Ovary (tissue), 9 donors: ENCODE data around the gene SLC7A6OS. TPM values are rescaled to one million over a fixed set of nuclear protein-coding genes. Genes with fewer than 3 reads are reported as not detected.

ENCODE experiments used
- DNase-seq, 5 donors: peaks; one replicate each; pipeline ENCODE4 v3.0.0-alpha.2; 2019 to 2020
- H3K27ac ChIP-seq, 2 donors: fragments of 200-600 bp; one replicate each; pipeline versions ENCODE4 v1.5.1 to v1.8.0; 2019 to 2022
- H3K27me3 ChIP-seq: fragments of 200-600 bp; one replicate; pipeline ENCODE4 v1.8.0; 2022
- H3K36me3 ChIP-seq: fragments of 200-600 bp; sonication (generic); one replicate; pipeline ENCODE4 v1.5.1; 2019
- H3K4me1 ChIP-seq: one replicate; pipeline ENCODE4 v1.8.1; 2013; ENCODE audit warnings: mild to moderate bottlenecking, moderate library complexity; ENCODE audit not compliant: insufficient read depth
- H3K4me3 ChIP-seq: fragments of 200-600 bp; sonication (generic); one replicate; pipeline ENCODE4 v1.5.1; 2017
- H3K9me3 ChIP-seq, 2 donors: fragments of 200-600 bp in 1 of 2; sonication (generic) in 1 of 2; one replicate each; pipeline versions ENCODE4 v1.5.1 to v1.8.1; 2013 to 2019; ENCODE audit warnings: mild to moderate bottlenecking in 1 of 2, moderate library complexity in 1 of 2
- CTCF ChIP-seq, 3 donors: fragments of 450-650 bp in 2 of 3; fragments of 200-600 bp in 1 of 3; IDR thresholded peaks; one replicate each; pipeline versions ENCODE4 v1.5.1 to v1.8.0; 2016 to 2022; ENCODE audit warnings: antibody characterized with exemption in 3 of 3, mild to moderate bottlenecking in 1 of 3
- EP300 ChIP-seq: sonication (generic); formaldehyde crosslinking; IDR thresholded peaks from one replicate; pipeline ENCODE4 v1.6.1; 2017; ENCODE audit warnings: antibody characterized with exemption
- POLR2A ChIP-seq: fragments of 450-650 bp; IDR thresholded peaks from one replicate; pipeline ENCODE4 v1.6.1; 2017; ENCODE audit warnings: antibody characterized with exemption, mild to moderate bottlenecking, moderate library complexity
- WGBS, 3 donors: extraction: QIAGEN DNeasy Blood & Tissue Kit in 1 of 3; methylation state at CpG; one replicate each; pipeline versions ENCODE4 v1.1.5 to v1.1.7; 2013 to 2017; 5-methylcytosine and 5-hydroxymethylcytosine counted together
- intact Hi-C, 4 donors: fragments of 100-400 bp; cut with DNase I; formaldehyde crosslinking; loops; one replicate each; pipeline versions ENCODE4 v1.11.0 to v1.15.1; 2022 to 2023
- polyA plus RNA-seq, 2 donors: library from polyadenylated mRNA; stranded (reverse); fragments of 200-250 nt in 1 of 2; fragments of 350-450 nt in 1 of 2; fragmentation: Illumina TruSeq in 1 of 2; extraction: RNeasy Lipid Tissue Mini Kit (QIAGEN cat#74804) in 1 of 2; gene quantifications; one replicate each; pipeline ENCODE4 v1.2.3, GENCODE V29; 2013 to 2014
- total RNA-seq, 7 donors: library from RNA; depleted of rRNA in 2 of 7; stranded (reverse); fragments of >200 nt in 2 of 7; fragmentation: NEBNext Ultra II Directional in 3 of 7; extraction: Animal tissue kit (Norgen Biotek cat#: 25700) in 3 of 7; gene quantifications; one replicate each; pipeline versions ENCODE4 v1.1.0 to v1.2.4, GENCODE V29; 2016 to 2023
- donor health status: DM: no; HTN: no; CAD: no; lungs with moderate emphysema.
- donor health status: DM: no; HTN: no; CAD: no.
- donor health status: Bipolar disorder and iron deficiency.
- donor health status: DM: yes; HTN: yes; CAD: no.
- donor health status: DM: no; HTN: no; CAD: no.
- donor health status: DM: yes; HTN: yes; CAD: no.

The SLC7A6OS gene
- total and polyA plus RNA-seq, 9 donors, result 8.7 to 20.7 (median 17.6) TPM

GRCh38 chr16:68263559-68264127 lies 47.1 kb downstream of the SLC7A6OS start:
- Histone ChIP-seq H3K4me3 (peak overlapping the region; percentile 75), H3K4me1 (no peaks in the 10 kb centered on the region), H3K9me3 (no peaks in the 10 kb centered on the region), H3K36me3 (no peaks in the 10 kb centered on the region), H3K27me3 (no peaks in the 10 kb centered on the region), H3K27ac (peak overlapping the region; percentile 49 to 57)
- intact Hi-C loops, result loop anchor here (5.0 kb wide), 1 partner anchor 64 kb away; no protein-coding TSS in a partner anchor
- 33 to 38% (median 37%) methylated on average over 11 of the region's 11 CpGs for WGBS, 3 donors
- no peak for DNase-seq
- TF ChIP-seq POLR2A, result no peak
- peak in 1 of 3 donors; percentile 20 for TF ChIP-seq CTCF (IDR thresholded peaks at IDR 0.05)
- no peak for TF ChIP-seq EP300

- Histone ChIP-seq H3K9me3 (no peaks in the 10 kb centered on the region), H3K27me3 (no peaks in the 10 kb centered on the region), H3K4me3 (no peak overlapping the region), H3K36me3 (no peaks in the 10 kb centered on the region), H3K4me1 (no peaks in the 10 kb centered on the region), H3K27ac (no peak overlapping the region)
- WGBS, 3 donors, result 85 to 90% (median 86%) methylated on average over 24 to 27 of the region's 27 CpGs
- no peak for DNase-seq
- intact Hi-C loops, result no loop called here
- TF ChIP-seq CTCF (IDR thresholded peaks at IDR 0.05) (no peak), EP300 (no peak), POLR2A (no peak)
These were observed 51.5 kb downstream of the SLC7A6OS start for GRCh38 chr16:68259007-68259825.

DNA sequence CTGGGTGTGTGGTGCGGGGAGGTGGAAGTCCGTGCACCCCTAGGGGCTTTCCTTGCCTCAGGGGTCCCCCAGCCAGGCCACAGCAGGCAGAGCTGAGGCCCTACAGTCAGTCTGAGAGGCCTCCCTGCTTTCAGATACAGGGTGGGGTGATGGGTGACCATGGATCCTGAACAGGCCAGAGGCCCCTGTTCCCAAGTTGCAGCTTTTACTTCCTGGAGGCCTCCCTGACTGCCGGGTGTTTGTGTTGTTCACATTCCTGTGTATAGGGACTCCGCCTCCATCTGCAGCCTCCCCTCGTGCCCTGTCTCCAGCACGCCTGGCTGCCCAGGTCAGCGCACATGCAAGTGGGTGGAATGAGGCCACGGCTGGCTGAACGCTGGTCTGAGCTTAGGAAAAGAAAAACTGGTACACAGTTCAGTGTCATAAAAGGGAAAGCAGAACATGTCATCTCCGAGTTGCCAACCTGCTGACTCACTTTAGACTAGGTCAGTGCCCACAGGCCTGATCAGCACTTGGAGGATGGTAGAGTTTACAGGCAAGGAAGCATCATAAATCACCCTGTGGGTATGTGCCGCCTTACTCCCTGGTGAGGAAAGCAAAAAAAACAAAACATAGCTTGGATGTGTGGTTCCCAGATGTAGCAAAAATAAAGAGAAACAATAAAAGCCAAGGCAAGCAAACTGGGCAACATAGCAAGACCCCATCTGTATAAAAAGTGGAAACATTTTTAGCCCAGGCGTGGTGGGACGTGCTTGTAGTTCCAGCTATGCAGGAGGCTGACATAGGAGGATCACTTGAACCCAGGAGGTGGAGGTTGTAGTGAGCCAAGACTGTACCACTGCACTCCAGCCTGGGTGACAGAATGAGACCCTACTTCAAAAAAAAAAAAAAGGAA lies 52.6 kb downstream of the SLC7A6OS start:
- WGBS, 3 donors, result 58 to 63% (median 63%) methylated on average over 13 of the region's 13 CpGs
- TF ChIP-seq CTCF (IDR thresholded peaks at IDR 0.05) (no peak), EP300 (no peak), POLR2A (no peak)
- no peak for DNase-seq

DNA sequence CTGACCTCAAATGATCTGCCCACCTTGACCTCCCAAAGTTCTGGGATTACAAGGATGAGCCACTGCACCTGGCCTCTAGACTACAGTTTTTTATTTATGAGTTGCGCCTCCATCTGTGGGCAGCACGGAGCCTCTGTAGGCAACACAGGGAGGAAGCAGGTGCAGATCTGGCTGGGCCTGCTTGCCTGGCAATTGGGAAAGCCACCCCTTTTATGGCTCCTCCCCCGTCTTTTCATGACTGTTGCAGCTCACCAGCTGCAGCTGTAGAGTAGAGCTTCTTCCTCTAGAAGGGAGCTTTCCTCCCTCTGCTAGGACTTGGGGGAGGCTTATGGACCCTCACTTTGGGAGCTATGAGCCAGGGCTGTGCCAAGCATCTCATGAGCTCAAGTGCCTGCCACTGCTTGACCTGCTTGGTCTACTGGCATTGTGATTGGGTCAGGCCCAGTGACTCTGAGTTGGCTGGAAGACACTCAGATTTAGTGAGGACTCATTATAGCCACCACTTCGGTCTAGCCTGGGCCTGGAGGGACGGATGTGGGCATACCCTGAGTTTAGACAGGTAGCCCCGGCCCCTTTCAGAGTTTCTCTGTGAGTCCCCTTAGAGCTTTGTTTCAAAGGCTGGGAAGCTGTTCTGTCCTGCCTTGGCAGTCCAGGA lies 53.4 kb downstream of the SLC7A6OS start:
- intact Hi-C loops, result no loop called here
- no peak overlapping the region for H3K4me3 ChIP-seq
- no peaks in the 10 kb centered on the region for H3K9me3 ChIP-seq
- no peak overlapping the region for H3K27ac ChIP-seq
- no peaks in the 10 kb centered on the region for H3K4me1 ChIP-seq
- no peaks in the 10 kb centered on the region for H3K36me3 ChIP-seq
- no peaks in the 10 kb centered on the region for H3K27me3 ChIP-seq
- WGBS, 3 donors, result 81 to 85% (median 84%) methylated on average over 6 of the region's 6 CpGs
- DNase-seq, result no peak
- TF ChIP-seq EP300 (no peak), POLR2A (no peak), CTCF (IDR thresholded peaks at IDR 0.05) (no peak)

More for the DNA sequence above, 52.6 kb downstream of the SLC7A6OS start:
- no peaks in the 10 kb centered on the region for H3K27me3 ChIP-seq
- intact Hi-C loops, result no loop called here
- H3K27ac ChIP-seq, result no peak overlapping the region
- no peaks in the 10 kb centered on the region for H3K4me1 ChIP-seq
- H3K9me3 ChIP-seq, result no peaks in the 10 kb centered on the region
- no peaks in the 10 kb centered on the region for H3K36me3 ChIP-seq
- H3K4me3 ChIP-seq, result no peak overlapping the region
